Thoracic aorta (tissue), 2 donors: Measurements from ENCODE around the gene NRARP. TPM values are rescaled to one million over a fixed set of nuclear protein-coding genes. Genes with fewer than 3 reads are reported as not detected.

Source experiments
- ATAC-seq: fragments of 150-250 bp; one replicate; pipeline ENCODE4 v1.8.0; 2017; ENCODE audit warnings: low read depth; ENCODE audit not compliant: insufficient number of reproducible peaks, low FRiP score
- DNase-seq: peaks from one replicate; pipeline ENCODE4 v3.0.0-alpha.2; 2020; ENCODE audit warnings: low spot score
- H3K27ac ChIP-seq, 2 donors: fragments of 200-600 bp; sonication (generic); 1 replicate in 1 of 2; 2 replicates in 1 of 2; pipeline ENCODE4 v1.5.1; 2016; ENCODE audit warnings: mild to moderate bottlenecking in 2 of 2, moderate library complexity in 2 of 2
- H3K27me3 ChIP-seq: fragments of 200-600 bp; sonication (generic); replicated peaks from 2 replicates; pipeline ENCODE4 v1.6.0; 2016; ENCODE audit warnings: mild to moderate bottlenecking; ENCODE audit not compliant: insufficient read depth
- H3K36me3 ChIP-seq: fragments of 200-600 bp; sonication (generic); one replicate; pipeline ENCODE4 v1.5.1; 2016
- H3K4me1 ChIP-seq, 2 donors: fragments of 200-600 bp; sonication (generic); 1 replicate in 1 of 2; 2 replicates in 1 of 2; pipeline versions ENCODE4 v1.5.1 to v1.6.0; 2016; ENCODE audit warnings: low read depth in 2 of 2, mild to moderate bottlenecking in 1 of 2; ENCODE audit not compliant: control insufficient read depth in 1 of 2
- H3K4me3 ChIP-seq: fragments of 200-600 bp; sonication (generic); 2 replicates; pipeline ENCODE4 v1.5.1; 2016; ENCODE audit warnings: mild to moderate bottlenecking
- H3K9me3 ChIP-seq: fragments of 200-600 bp; sonication (generic); 2 replicates; pipeline ENCODE4 v1.5.1; 2016
- CTCF ChIP-seq: fragments of 200-600 bp; sonication (generic); IDR thresholded peaks from one replicate; pipeline ENCODE4 v1.5.1; 2019; ENCODE audit warnings: antibody characterized with exemption
- total RNA-seq, 2 donors: library from RNA; depleted of rRNA; stranded (reverse); fragments of >200 nt; gene quantifications; one replicate each; pipeline versions ENCODE4 v1.1.0 to v1.2.3, GENCODE V29; 2016

Gene NRARP
- total RNA-seq, 2 donors from 2014 or later: 8.5 to 16.9 TPM

- H3K27ac ChIP-seq: no peak overlapping the region
- TF ChIP-seq CTCF: no peak
- no peak for DNase-seq
- H3K4me1 ChIP-seq: peaks cover 18 to 28% of the 10 kb centered on the region in 2 donors
- no peak overlapping the region for H3K4me3 ChIP-seq
- no peaks in the 10 kb centered on the region for H3K36me3 ChIP-seq
- no peaks in the 10 kb centered on the region for H3K27me3 ChIP-seq
- no peaks in the 10 kb centered on the region for H3K9me3 ChIP-seq
- ATAC-seq: no peak
Observed at GRCh38 chr9:137307255-137308056, 5.4 kb upstream of the NRARP start.

GRCh38 chr9:137306850-137307254, 4.8 kb upstream of the NRARP start:
- DNase-seq: no peak
- no peaks in the 10 kb centered on the region for H3K27me3 ChIP-seq
- no peak overlapping the region for H3K27ac ChIP-seq
- H3K9me3 ChIP-seq: no peaks in the 10 kb centered on the region
- H3K36me3 ChIP-seq: no peaks in the 10 kb centered on the region
- H3K4me3 ChIP-seq: no peak overlapping the region
- TF ChIP-seq CTCF: no peak
- H3K4me1 ChIP-seq: peaks cover 18 to 28% of the 10 kb centered on the region in 2 donors
- no peak for ATAC-seq

- Histone ChIP-seq H3K9me3 (no peaks in the 10 kb centered on the region), H3K4me3 (no peak overlapping the region), H3K4me1 (peaks cover 22 to 32% of the 10 kb centered on the region in 2 donors), H3K27me3 (no peaks in the 10 kb centered on the region), H3K27ac (no peak overlapping the region), H3K36me3 (no peaks in the 10 kb centered on the region)
- ATAC-seq (no peak), DNase-seq (no peak)
- no peak for TF ChIP-seq CTCF
Observed at GRCh38 chr9:137306066-137306849, 4.2 kb upstream of the NRARP start.

GRCh38 chr9:137305798-137306065, 3.7 kb upstream of the NRARP start:
- ATAC-seq (no peak), DNase-seq (no peak)
- Histone ChIP-seq H3K9me3 (no peaks in the 10 kb centered on the region), H3K27ac (no peak overlapping the region), H3K4me3 (peak overlapping the region; percentile 68), H3K27me3 (no peaks in the 10 kb centered on the region), H3K4me1 (peaks cover 25 to 36% of the 10 kb centered on the region in 2 donors), H3K36me3 (no peaks in the 10 kb centered on the region)
- no peak for TF ChIP-seq CTCF

GRCh38 chr9:137305060-137305797, 3.2 kb upstream of the NRARP start:
- Histone ChIP-seq H3K36me3 (no peaks in the 10 kb centered on the region), H3K27me3 (no peaks in the 10 kb centered on the region), H3K9me3 (no peaks in the 10 kb centered on the region), H3K4me1 (peaks cover 30 to 40% of the 10 kb centered on the region in 2 donors), H3K27ac (peak overlapping the region in 1 of 2 donors; percentile 27), H3K4me3 (peak overlapping the region; percentile 68)
- no peak for ATAC-seq
- DNase-seq: no peak
- no peak for TF ChIP-seq CTCF
